Mesendoderm (in vitro differentiated cells): ENCODE measurements around the gene ADAMTS17.

Source experiments
- DNase-seq: peaks from one replicate; pipeline ENCODE4 v3.0.0; 2013
- H2AK5ac ChIP-seq: 2 replicates; pipeline ENCODE4 v1.6.1; 2013; ENCODE audit warnings: low read length, inconsistent platforms
- H2BK120ac ChIP-seq: 2 replicates; pipeline ENCODE4 v1.6.1; 2013; ENCODE audit warnings: low read depth, mild to moderate bottlenecking, low read length, moderate library complexity, mixed read lengths
- H2BK15ac ChIP-seq: replicated peaks from 2 replicates; pipeline ENCODE4 v1.6.1; 2013; ENCODE audit warnings: low read depth, mild to moderate bottlenecking, moderate library complexity
- H2BK5ac ChIP-seq: 2 replicates; pipeline ENCODE4 v1.6.1; 2013; ENCODE audit warnings: low read length, inconsistent platforms
- H3K18ac ChIP-seq: 2 replicates; pipeline ENCODE4 v1.6.1; 2013; ENCODE audit warnings: mild to moderate bottlenecking, low read length, mixed read lengths
- H3K23ac ChIP-seq: one replicate; pipeline ENCODE4 v1.6.1; 2013; ENCODE audit warnings: low read length
- H3K27ac ChIP-seq: 2 replicates; pipeline ENCODE4 v1.5.1; 2013; ENCODE audit warnings: low read depth, mild to moderate bottlenecking, inconsistent platforms, low read length, moderate library complexity
- H3K27me3 ChIP-seq: 2 replicates; pipeline ENCODE4 v1.6.1; 2013; ENCODE audit warnings: low read length, control low read depth, mild to moderate bottlenecking, inconsistent platforms; ENCODE audit not compliant: insufficient read depth, poor library complexity
- H3K36me3 ChIP-seq: 2 replicates; pipeline ENCODE4 v1.6.1; 2013; ENCODE audit warnings: low read length, inconsistent platforms; ENCODE audit not compliant: control insufficient read depth, insufficient read depth
- H3K4ac ChIP-seq: one replicate; pipeline ENCODE4 v1.6.1; 2013; ENCODE audit warnings: low read depth, mild to moderate bottlenecking, low read length, moderate library complexity
- H3K4me1 ChIP-seq: 2 replicates; pipeline ENCODE4 v1.6.1; 2013; ENCODE audit warnings: low read depth, low read length, inconsistent platforms; ENCODE audit not compliant: control insufficient read depth
- H3K4me2 ChIP-seq: 2 replicates; pipeline ENCODE4 v1.6.1; 2013; ENCODE audit warnings: low read length
- H3K4me3 ChIP-seq: 2 replicates; pipeline ENCODE4 v1.5.1; 2013; ENCODE audit warnings: mild to moderate bottlenecking, low read length
- H3K56ac ChIP-seq: one replicate; pipeline ENCODE4 v1.6.1; 2013; ENCODE audit warnings: low read length
- H3K79me1 ChIP-seq: 2 replicates; pipeline ENCODE4 v1.6.1; 2013; ENCODE audit warnings: low read length, inconsistent platforms
- H3K79me2 ChIP-seq: 2 replicates; pipeline ENCODE4 v1.6.1; 2013; ENCODE audit warnings: mild to moderate bottlenecking, low read length; ENCODE audit not compliant: control insufficient read depth, insufficient read depth
- H3K9ac ChIP-seq: 2 replicates; pipeline ENCODE4 v1.6.1; 2013; ENCODE audit warnings: low read length, inconsistent platforms
- H4K5ac ChIP-seq: one replicate; pipeline ENCODE4 v1.6.1; 2013; ENCODE audit warnings: low read length
- H4K8ac ChIP-seq: one replicate; pipeline ENCODE4 v1.6.1; 2013; ENCODE audit warnings: low read depth, mild to moderate bottlenecking, control low read depth, low read length, moderate library complexity
- WGBS: extraction: QIAGEN DNeasy Blood & Tissue Kit; methylation state at CpG from one replicate; pipeline ENCODE4 v1.1.7; 2013; ENCODE audit warnings: low lambda C conversion rate, missing lambda C conversion rate; ENCODE audit not compliant: insufficient coverage; ENCODE audit errors: extremely low coverage; 5-methylcytosine and 5-hydroxymethylcytosine counted together

The ADAMTS17 gene

GRCh38 chr15:99958426-99959097, 383.2 kb downstream of the ADAMTS17 start:
- H3K27me3 ChIP-seq = no peaks in the 10 kb centered on the region

GRCh38 chr15:99957642-99958013, 384.1 kb downstream of the ADAMTS17 start:
- H3K27ac ChIP-seq = no peak overlapping the region
- H3K56ac ChIP-seq = no peak overlapping the region
- no peaks in the 10 kb centered on the region for H3K4me1 ChIP-seq
- H3K18ac ChIP-seq = no peak overlapping the region
- H2BK15ac ChIP-seq = no peak overlapping the region
- no peak overlapping the region for H2BK120ac ChIP-seq
- H3K4me2 ChIP-seq = no peak overlapping the region
- no peak overlapping the region for H2AK5ac ChIP-seq
- no peak overlapping the region for H3K4me3 ChIP-seq
- no peak overlapping the region for H2BK5ac ChIP-seq
- H3K23ac ChIP-seq = no peak overlapping the region
- no peak overlapping the region for H3K4ac ChIP-seq
- no peak overlapping the region for H4K8ac ChIP-seq
- DNase-seq = no peak
- H4K5ac ChIP-seq = no peak overlapping the region
- H3K79me2 ChIP-seq = no peaks in the 10 kb centered on the region
- H3K36me3 ChIP-seq = no peaks in the 10 kb centered on the region
- no CpG with 5 or more reads among the region's 2 CpGs for WGBS
- no peaks in the 10 kb centered on the region for H3K27me3 ChIP-seq
- H3K9ac ChIP-seq = no peak overlapping the region
- no peaks in the 10 kb centered on the region for H3K79me1 ChIP-seq

More at GRCh38 chr15:99958426-99959097, 383.2 kb downstream of the ADAMTS17 start:
- H2BK5ac ChIP-seq = no peak overlapping the region
- H3K18ac ChIP-seq = no peak overlapping the region
- H3K79me1 ChIP-seq = no peaks in the 10 kb centered on the region
- no peaks in the 10 kb centered on the region for H3K4me1 ChIP-seq
- H2BK120ac ChIP-seq = no peak overlapping the region
- H3K27ac ChIP-seq = no peak overlapping the region
- H2BK15ac ChIP-seq = no peak overlapping the region
- H3K36me3 ChIP-seq = no peaks in the 10 kb centered on the region
- H3K4me2 ChIP-seq = no peak overlapping the region
- no peaks in the 10 kb centered on the region for H3K79me2 ChIP-seq
- H4K8ac ChIP-seq = no peak overlapping the region
- WGBS = no CpG with 5 or more reads among the region's 7 CpGs
- no peak overlapping the region for H4K5ac ChIP-seq
- H3K23ac ChIP-seq = no peak overlapping the region
- H3K9ac ChIP-seq = no peak overlapping the region
- no peak overlapping the region for H3K4ac ChIP-seq
- H3K56ac ChIP-seq = no peak overlapping the region
- H3K4me3 ChIP-seq = no peak overlapping the region
- H2AK5ac ChIP-seq = no peak overlapping the region
- no peak for DNase-seq

- Histone ChIP-seq H3K79me2 (no peaks in the 10 kb centered on the region), H3K27ac (no peak overlapping the region), H3K36me3 (no peaks in the 10 kb centered on the region), H3K9ac (no peak overlapping the region), H4K8ac (no peak overlapping the region), H3K56ac (no peak overlapping the region), H3K18ac (no peak overlapping the region), H2BK120ac (no peak overlapping the region), H3K27me3 (no peaks in the 10 kb centered on the region), H2AK5ac (no peak overlapping the region), H3K4me3 (no peak overlapping the region), H3K4me2 (no peak overlapping the region), H3K79me1 (no peaks in the 10 kb centered on the region), H3K4ac (no peak overlapping the region), H3K4me1 (no peaks in the 10 kb centered on the region), H3K23ac (no peak overlapping the region), H4K5ac (no peak overlapping the region), H2BK15ac (no peak overlapping the region), H2BK5ac (no peak overlapping the region)
- no CpG with 5 or more reads among the region's 19 CpGs for WGBS
- no peak for DNase-seq
These were observed 384.7 kb downstream of the ADAMTS17 start for GRCh38 chr15:99956820-99957641.

- Histone ChIP-seq H2BK5ac (no peak overlapping the region), H3K23ac (no peak overlapping the region), H3K79me2 (no peaks in the 10 kb centered on the region), H3K4me1 (no peaks in the 10 kb centered on the region), H3K27me3 (no peaks in the 10 kb centered on the region), H3K36me3 (no peaks in the 10 kb centered on the region), H4K5ac (no peak overlapping the region), H3K18ac (no peak overlapping the region), H3K27ac (no peak overlapping the region), H3K4ac (no peak overlapping the region), H3K56ac (no peak overlapping the region), H3K9ac (no peak overlapping the region), H2BK120ac (no peak overlapping the region), H2AK5ac (no peak overlapping the region), H3K4me2 (no peak overlapping the region), H3K4me3 (no peak overlapping the region), H2BK15ac (no peak overlapping the region), H4K8ac (no peak overlapping the region), H3K79me1 (no peaks in the 10 kb centered on the region)
- no CpG with 5 or more reads among the region's 11 CpGs for WGBS
- no peak for DNase-seq
These were observed 385.6 kb downstream of the ADAMTS17 start for GRCh38 chr15:99956022-99956775.

GRCh38 chr15:99955532-99955931, 386.2 kb downstream of the ADAMTS17 start:
- H3K27me3 ChIP-seq = no peaks in the 10 kb centered on the region
- H2BK5ac ChIP-seq = no peak overlapping the region
- no peak overlapping the region for H3K18ac ChIP-seq
- no peaks in the 10 kb centered on the region for H3K79me2 ChIP-seq
- H3K4me2 ChIP-seq = no peak overlapping the region
- H3K56ac ChIP-seq = no peak overlapping the region
- no peak overlapping the region for H3K27ac ChIP-seq
- H3K23ac ChIP-seq = no peak overlapping the region
- H2AK5ac ChIP-seq = no peak overlapping the region
- WGBS = no CpG with 5 or more reads among the region's 6 CpGs
- no peak overlapping the region for H2BK120ac ChIP-seq
- H3K4ac ChIP-seq = no peak overlapping the region
- no peaks in the 10 kb centered on the region for H3K4me1 ChIP-seq
- no peak overlapping the region for H2BK15ac ChIP-seq
- H3K79me1 ChIP-seq = no peaks in the 10 kb centered on the region
- H3K36me3 ChIP-seq = no peaks in the 10 kb centered on the region
- H4K5ac ChIP-seq = no peak overlapping the region
- no peak overlapping the region for H4K8ac ChIP-seq
- no peak overlapping the region for H3K9ac ChIP-seq
- H3K4me3 ChIP-seq = no peak overlapping the region
- no peak for DNase-seq
